Mesodermal cell (in vitro differentiated cells): ENCODE results near the gene OLA1.

ENCODE experiments used
- H3K27ac ChIP-seq: 2 replicates; pipeline ENCODE4 v1.7.0; 2013; ENCODE audit warnings: mild to moderate bottlenecking, low read depth, low read length, moderate library complexity; ENCODE audit not compliant: severe bottlenecking
- H3K36me3 ChIP-seq: 2 replicates; pipeline ENCODE4 v1.7.1; 2013; ENCODE audit warnings: mild to moderate bottlenecking, low read length, moderate library complexity; ENCODE audit not compliant: control insufficient read depth, insufficient read depth
- H3K4me1 ChIP-seq: one replicate; pipeline ENCODE4 v1.7.1; 2013; ENCODE audit warnings: mild to moderate bottlenecking, low read length; ENCODE audit not compliant: insufficient read depth, control insufficient read depth, poor library complexity, severe bottlenecking
- H3K4me3 ChIP-seq: 2 replicates; pipeline ENCODE4 v1.7.0; 2013; ENCODE audit warnings: low read length, control low read depth, mild to moderate bottlenecking; ENCODE audit not compliant: insufficient read depth, poor library complexity, severe bottlenecking; ENCODE audit errors: extremely low read depth
- H3K9me3 ChIP-seq: 2 replicates; pipeline ENCODE4 v1.7.1; 2013; ENCODE audit warnings: mild to moderate bottlenecking, low read length, moderate library complexity; ENCODE audit not compliant: control insufficient read depth
- WGBS, 2 experiments: methylation state at CpG; one replicate each; pipeline ENCODE4 v1.1.5; 2013; ENCODE audit warnings: missing lambda C conversion rate in 2 of 2; ENCODE audit not compliant: insufficient coverage in 2 of 2; 5-methylcytosine and 5-hydroxymethylcytosine counted together

Gene OLA1

GRCh38 chr2:174180726-174181236, 67.6 kb downstream of the OLA1 start:
- Histone ChIP-seq H3K4me1 (peaks cover 8% of the 10 kb centered on the region), H3K4me3 (no peak overlapping the region), H3K36me3 (no peaks in the 10 kb centered on the region), H3K9me3 (no peaks in the 10 kb centered on the region), H3K27ac (no peak overlapping the region)

- no peak overlapping the region for H3K27ac ChIP-seq
- no peak overlapping the region for H3K4me3 ChIP-seq
- peaks cover 3% of the 10 kb centered on the region for H3K9me3 ChIP-seq
- no CpG with 5 or more reads among the region's 1 CpG for WGBS, 2 experiments
- H3K36me3 ChIP-seq, result no peaks in the 10 kb centered on the region
- H3K4me1 ChIP-seq, result peaks cover 8% of the 10 kb centered on the region
These were observed 68.1 kb downstream of the OLA1 start for GRCh38 chr2:174180165-174180724.

GRCh38 chr2:174177316-174177890, 70.9 kb downstream of the OLA1 start:
- 91 to 95% methylated on average over 2 of the region's 2 CpGs for WGBS, 2 experiments
- Histone ChIP-seq H3K27ac (no peak overlapping the region), H3K4me1 (peaks cover 8% of the 10 kb centered on the region), H3K4me3 (no peak overlapping the region), H3K36me3 (no peaks in the 10 kb centered on the region), H3K9me3 (peaks cover 13% of the 10 kb centered on the region)

- no peak overlapping the region for H3K27ac ChIP-seq
These were observed 71.4 kb downstream of the OLA1 start for GRCh38 chr2:174176898-174177297.

GRCh38 chr2:174174741-174175140, 73.6 kb downstream of the OLA1 start:
- WGBS, 2 experiments, result no CpG with 5 or more reads among the region's 2 CpGs
- H3K9me3 ChIP-seq, result peaks cover 16% of the 10 kb centered on the region
- H3K4me1 ChIP-seq, result no peaks in the 10 kb centered on the region
- no peak overlapping the region for H3K4me3 ChIP-seq
- H3K36me3 ChIP-seq, result no peaks in the 10 kb centered on the region
- H3K27ac ChIP-seq, result no peak overlapping the region

More at GRCh38 chr2:174176898-174177297, 71.4 kb downstream of the OLA1 start:
- Histone ChIP-seq H3K4me1 (peaks cover 8% of the 10 kb centered on the region), H3K4me3 (no peak overlapping the region), H3K36me3 (no peaks in the 10 kb centered on the region), H3K9me3 (peaks cover 13% of the 10 kb centered on the region)
- 85 to 100% methylated on average over 1 of the region's 1 CpG for WGBS, 2 experiments

GRCh38 chr2:174172802-174173355, 75.5 kb downstream of the OLA1 start:
- no peak overlapping the region for H3K4me3 ChIP-seq
- no peaks in the 10 kb centered on the region for H3K36me3 ChIP-seq
- no peak overlapping the region for H3K27ac ChIP-seq
- 100% methylated on average over 1 to 2 of the region's 5 CpGs for WGBS, 2 experiments
- no peaks in the 10 kb centered on the region for H3K4me1 ChIP-seq
- H3K9me3 ChIP-seq, result peaks cover 24% of the 10 kb centered on the region

- WGBS, 2 experiments, result 94% methylated on average over 11 to 15 of the region's 23 CpGs
- Histone ChIP-seq H3K36me3 (no peaks in the 10 kb centered on the region), H3K9me3 (peaks cover 24% of the 10 kb centered on the region), H3K27ac (no peak overlapping the region), H3K4me3 (no peak overlapping the region), H3K4me1 (no peaks in the 10 kb centered on the region)
These were observed 76.5 kb downstream of the OLA1 start for GRCh38 chr2:174171686-174172445.

- H3K4me3 ChIP-seq, result no peak overlapping the region
- H3K27ac ChIP-seq, result no peak overlapping the region
- no CpG with 5 or more reads among the region's 3 CpGs for WGBS, 2 experiments
- no peaks in the 10 kb centered on the region for H3K36me3 ChIP-seq
- H3K4me1 ChIP-seq, result no peaks in the 10 kb centered on the region
- peaks cover 14% of the 10 kb centered on the region for H3K9me3 ChIP-seq
These were observed 79.0 kb downstream of the OLA1 start for GRCh38 chr2:174169372-174169771.

GRCh38 chr2:174166261-174166660, 82.1 kb downstream of the OLA1 start:
- Histone ChIP-seq H3K4me1 (no peaks in the 10 kb centered on the region), H3K36me3 (no peaks in the 10 kb centered on the region), H3K4me3 (no peak overlapping the region), H3K9me3 (peaks cover 11% of the 10 kb centered on the region), H3K27ac (no peak overlapping the region)
- 100% methylated on average over 1 of the region's 2 CpGs for WGBS, 2 experiments

- Histone ChIP-seq H3K4me1 (no peaks in the 10 kb centered on the region), H3K27ac (no peak overlapping the region), H3K4me3 (no peak overlapping the region), H3K9me3 (no peaks in the 10 kb centered on the region), H3K36me3 (no peaks in the 10 kb centered on the region)
- WGBS, 2 experiments, result 100% methylated on average over 2 of the region's 3 CpGs; no CpG with 5 or more reads in 1 of the 2 experiments
These were observed 86.8 kb downstream of the OLA1 start for GRCh38 chr2:174161490-174161889.
